HG03354 (cell line): ENCODE measurements around the gene HERPUD1.
A peak's percentile ranks its signal among the peaks of the same experiment; 100 is the strongest.
"Not testable (repeated sequence)": the region's sequence is repeated elsewhere in the genome, so short reads cannot be mapped to it uniquely, and the experiment has no call there.

Source experiments
- ATAC-seq: cut with Tn5 transposase; IDR thresholded peaks from one replicate; pipeline ENCODE4 v1.9.1; 2021; ENCODE audit warnings: mild to moderate bottlenecking; ENCODE audit not compliant: unreplicated experiment, poor library complexity, severe bottlenecking

Gene HERPUD1

GRCh38 chr16:56973899-56974298 is 42.0 kb downstream of the HERPUD1 start:
- ATAC-seq, result not testable (repeated sequence)

GRCh38 chr16:56974549-56975300 is 42.8 kb downstream of the HERPUD1 start:
- ATAC-seq, result no peak

GRCh38 chr16:56975714-56976113 is 43.8 kb downstream of the HERPUD1 start:
- ATAC-seq, result no peak

GRCh38 chr16:56977216-56977615 is 45.3 kb downstream of the HERPUD1 start:
- no peak for ATAC-seq

- ATAC-seq, result no peak
Observed at GRCh38 chr16:56977823-56978430, 46.0 kb downstream of the HERPUD1 start.

GRCh38 chr16:56980201-56980535 is 48.2 kb downstream of the HERPUD1 start:
- no peak for ATAC-seq

GRCh38 chr16:56980792-56981724 is 49.1 kb downstream of the HERPUD1 start:
- ATAC-seq, result peak; percentile 46

- no peak for ATAC-seq
Observed at GRCh38 chr16:56981729-56982271, 49.9 kb downstream of the HERPUD1 start.

GRCh38 chr16:56982695-56983094 is 50.8 kb downstream of the HERPUD1 start:
- no peak for ATAC-seq

GRCh38 chr16:56983211-56983751 is 51.3 kb downstream of the HERPUD1 start:
- no peak for ATAC-seq

GRCh38 chr16:56984639-56985038 is 52.7 kb downstream of the HERPUD1 start:
- ATAC-seq, result no peak

GRCh38 chr16:56985288-56985961 is 53.5 kb downstream of the HERPUD1 start:
- no peak for ATAC-seq

- ATAC-seq, result no peak
Observed at GRCh38 chr16:56985962-56986360, 54.0 kb downstream of the HERPUD1 start.

- ATAC-seq, result no peak
Observed at GRCh38 chr16:56986361-56986760, 54.4 kb downstream of the HERPUD1 start.

GRCh38 chr16:56986908-56987307 is 55.0 kb downstream of the HERPUD1 start:
- ATAC-seq, result not testable (repeated sequence)

GRCh38 chr16:56987692-56988091 is 55.8 kb downstream of the HERPUD1 start:
- no peak for ATAC-seq

- no peak for ATAC-seq
Observed at GRCh38 chr16:56988161-56988947, 56.4 kb downstream of the HERPUD1 start.
